HepG2 (cell line): ENCODE results near the gene KIF5B. TPM values are rescaled to one million over a fixed set of nuclear protein-coding genes. Genes with fewer than 3 reads are reported as not detected.
A peak's percentile ranks its signal among the peaks of the same experiment; 100 is the strongest.

Experiments
- ARNTL ChIP-seq: sonication (generic); formaldehyde crosslinking; IDR thresholded peaks from 2 replicates; pipeline ENCODE4 v1.4.0; 2020; ENCODE audit warnings: mild to moderate bottlenecking, missing genetic modification reagents
- ATAD3A ChIP-seq: sonication (generic); formaldehyde crosslinking; IDR thresholded peaks from 2 replicates; pipeline ENCODE4 v1.4.0; 2020; ENCODE audit warnings: missing genetic modification reagents
- ATF2 ChIP-seq: sonication (generic); formaldehyde crosslinking; IDR thresholded peaks from 2 replicates; pipeline ENCODE4 v1.4.0; 2020; ENCODE audit warnings: missing genetic modification reagents
- ATF4 ChIP-seq, 2 experiments: fragments of 450-650 bp in 1 of 2; sonication (generic) in 1 of 2; formaldehyde crosslinking; IDR thresholded peaks; 2 replicates each; pipeline versions ENCODE4 v1.5.0 to v1.8.0; 2020 to 2022; ENCODE audit warnings: mild to moderate bottlenecking in 1 of 2, missing genetic modification reagents in 1 of 2
- BCLAF1 ChIP-seq: fragments of 450-650 bp; IDR thresholded peaks from 2 replicates; pipeline ENCODE4 v1.6.1; 2017; ENCODE audit warnings: mild to moderate bottlenecking
- CAMTA2 ChIP-seq: sonication (generic); formaldehyde crosslinking; IDR thresholded peaks from 2 replicates; pipeline ENCODE4 v1.4.0; 2020; ENCODE audit warnings: mild to moderate bottlenecking, missing genetic modification reagents, borderline replicate concordance
- E2F2 ChIP-seq: sonication (generic); formaldehyde crosslinking; IDR thresholded peaks from 2 replicates; pipeline ENCODE4 v1.4.0; 2020; ENCODE audit warnings: missing genetic modification reagents, borderline replicate concordance
- FOXK1 ChIP-seq: sonication (generic); formaldehyde crosslinking; IDR thresholded peaks from 2 replicates; pipeline ENCODE4 v1.4.0; 2020; ENCODE audit warnings: low read depth, missing genetic modification reagents, borderline replicate concordance
- HIC2 ChIP-seq: sonication (generic); formaldehyde crosslinking; IDR thresholded peaks from 2 replicates; pipeline ENCODE4 v1.9.0; 2022; ENCODE audit warnings: low read depth, missing genetic modification reagents
- MAFK ChIP-seq, 2 experiments: IDR thresholded peaks in 1 of 2; conservative IDR thresholded peaks in 1 of 2; 2 replicates each; pipeline ENCODE4 v1.6.1; 2011; ENCODE audit warnings: improper control_type of control experiment in 2 of 2, low read length in 2 of 2
- PPARG ChIP-seq: conservative IDR thresholded peaks from 2 replicates; pipeline ENCODE4 v1.6.1; 2016; ENCODE audit warnings: missing biosample characterization, missing genetic modification reagents
- SNAPC2 ChIP-seq: sonication (generic); formaldehyde crosslinking; IDR thresholded peaks from 2 replicates; pipeline ENCODE4 v1.8.1; 2022; ENCODE audit warnings: mild to moderate bottlenecking, missing genetic modification reagents
- ZNF12 ChIP-seq: sonication (generic); formaldehyde crosslinking; IDR thresholded peaks from 2 replicates; pipeline ENCODE4 v1.5.0; 2020; ENCODE audit warnings: missing genetic modification reagents
- ZNF232 ChIP-seq: sonication (generic); formaldehyde crosslinking; IDR thresholded peaks from 2 replicates; pipeline ENCODE4 v1.4.0; 2020; ENCODE audit warnings: missing genetic modification reagents, borderline replicate concordance
- ZNF234 ChIP-seq: sonication (generic); formaldehyde crosslinking; conservative IDR thresholded peaks from 2 replicates; pipeline ENCODE4 v1.5.1; 2020; ENCODE audit warnings: mild to moderate bottlenecking, missing genetic modification reagents
- ZNF362 ChIP-seq: sonication (generic); formaldehyde crosslinking; IDR thresholded peaks from 2 replicates; pipeline ENCODE4 v1.4.0; 2020; ENCODE audit warnings: missing genetic modification reagents, mild to moderate bottlenecking, borderline replicate concordance
- ZNF414 ChIP-seq: sonication (generic); formaldehyde crosslinking; IDR thresholded peaks from 2 replicates; pipeline ENCODE4 v1.5.0; 2020; ENCODE audit warnings: missing genetic modification reagents
- ZNF556 ChIP-seq: sonication (generic); formaldehyde crosslinking; IDR thresholded peaks from 2 replicates; pipeline ENCODE4 v1.4.0; 2020; ENCODE audit warnings: mild to moderate bottlenecking, missing genetic modification reagents, borderline replicate concordance
- polyA plus RNA-seq, 8 experiments: library from polyadenylated mRNA; depleted of rRNA in 3 of 8; stranded (reverse) in 7 of 8; unstranded in 1 of 8; fragments of >200 nt; fragmentation: Illumina TruSeq in 4 of 8; extraction: Trizol in 4 of 8; gene quantifications; 2 replicates each; pipeline versions ENCODE4 v1.2.1 to v1.2.3, GENCODE V29; 2011 to 2016; ENCODE audit warnings: low read depth in 4 of 8, missing spikeins in 1 of 8, mixed read lengths in 1 of 8; ENCODE audit not compliant: insufficient read depth in 1 of 8
- total RNA-seq, 5 experiments: library from RNA; depleted of rRNA; stranded (reverse); fragments of >200 nt; fragmentation: Illumina TruSeq; extraction: Trizol; gene quantifications; 2 replicates each; pipeline ENCODE4 v1.2.3, GENCODE V29; 2016; ENCODE audit warnings: low read depth in 1 of 5

KIF5B gene
- total and polyA plus RNA-seq, 2 of the 13 experiments (the other 11 are each of a cell fraction or from before 2014, with no cell fraction given): 34.3 to 133 TPM

- TF ChIP-seq HIC2 (CRISPR knock-in tag) (no peak), ZNF414 (no peak), FOXK1 (CRISPR knock-in tag) (peak; percentile 34; the same call in 1 of the 2 replicates), ZNF232 (CRISPR knock-in tag) (peak; percentile 91; the same call in 1 of the 2 replicates), ATF2 (CRISPR knock-in tag) (peak; percentile 39; the same call in 1 of the 2 replicates), ATAD3A (CRISPR knock-in tag) (no peak), ZNF556 (CRISPR knock-in tag) (no peak), BCLAF1 (no peak), CAMTA2 (CRISPR knock-in tag) (no peak), PPARG (CRISPR knock-in tag) (peak; percentile 58), ATF4 (CRISPR knock-in tag; IDR thresholded peaks at IDR 0.05) (peak in 1 of 2 experiments; percentile 90; a peak in 2 of 4 replicates), ZNF362 (CRISPR knock-in tag) (peak; percentile 78; the same call in 1 of the 2 replicates), SNAPC2 (CRISPR knock-in tag) (no peak), MAFK (conservative IDR thresholded peaks at IDR 0.05 in 1 of 2, IDR thresholded peaks at IDR 0.05 in 1 of 2; ENCODE audit: low read length in 2 of 2) (peak in 1 of 2 experiments; percentile 19; a peak in 1 of 4 replicates), ZNF234 (no peak), ZNF12 (CRISPR knock-in tag) (peak; percentile 61), E2F2 (no peak), ARNTL (CRISPR knock-in tag) (no peak)
These were observed 39.0 kb upstream of the KIF5B start (continued) for GRCh38 chr10:32095116-32095733.
